ENCODE measurements around the gene CNKSR1.
A peak's percentile ranks its signal among the peaks of the same experiment; 100 is the strongest.

Gene CNKSR1

GRCh38 chr1:26184086-26184485 lies 6.8 kb downstream of the CNKSR1 start:
- DNase-seq: no peak
- ATAC-seq: no peak

- DNase-seq (no peak), ATAC-seq (no peak)
Measured at GRCh38 chr1:26184883-26185282, 7.6 kb downstream of the CNKSR1 start.

DNA sequence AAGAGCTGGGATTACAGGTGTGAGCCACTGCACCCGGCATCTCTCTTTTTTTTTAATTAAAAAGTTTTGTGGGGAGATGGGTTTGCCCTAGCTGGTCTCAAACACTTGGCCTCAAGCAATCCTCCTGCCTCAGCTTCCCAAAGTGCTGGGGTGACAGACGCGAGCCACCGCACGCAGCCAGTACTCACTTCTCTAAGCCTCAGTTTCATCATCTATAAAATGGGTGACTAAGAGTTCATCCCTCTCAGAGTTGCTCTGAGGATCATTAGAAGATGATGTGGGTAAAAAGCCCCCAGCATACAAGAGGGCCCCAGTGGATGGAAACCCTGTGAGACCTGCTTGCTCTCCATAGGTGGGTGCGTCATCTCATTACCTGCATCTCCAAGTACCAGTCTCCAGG lies 10.6 kb downstream of the CNKSR1 start:
- DNase-seq: no peak

GRCh38 chr1:26188477-26188876 lies 11.2 kb downstream of the CNKSR1 start:
- DNase-seq (no peak), ATAC-seq (no peak)

More for the DNA sequence above, 10.6 kb downstream of the CNKSR1 start:
- ATAC-seq: no peak

DNA sequence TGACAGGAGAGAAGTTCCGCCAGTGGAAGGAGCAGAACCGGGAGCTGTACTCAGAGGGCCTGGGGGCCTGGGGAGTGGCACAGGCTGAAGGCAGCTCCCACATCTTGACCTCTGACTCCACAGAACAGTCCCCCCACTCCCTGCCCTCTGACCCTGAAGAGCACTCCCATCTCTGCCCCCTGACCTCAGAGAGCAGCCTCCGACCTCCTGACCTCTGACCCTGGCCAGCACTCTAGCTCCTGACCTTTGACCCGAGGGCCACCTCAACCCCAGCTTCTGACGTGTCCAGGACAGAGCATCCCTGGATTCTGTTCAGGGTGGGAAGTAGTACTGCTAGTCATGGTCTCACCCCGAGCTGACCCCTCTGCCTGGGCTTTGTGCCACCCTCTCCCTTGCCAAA lies 12.0 kb downstream of the CNKSR1 start:
- no peak for ATAC-seq
- no peak for DNase-seq

- DNase-seq (no peak), ATAC-seq (no peak)
Measured at GRCh38 chr1:26189751-26190275, 12.5 kb downstream of the CNKSR1 start.

DNA sequence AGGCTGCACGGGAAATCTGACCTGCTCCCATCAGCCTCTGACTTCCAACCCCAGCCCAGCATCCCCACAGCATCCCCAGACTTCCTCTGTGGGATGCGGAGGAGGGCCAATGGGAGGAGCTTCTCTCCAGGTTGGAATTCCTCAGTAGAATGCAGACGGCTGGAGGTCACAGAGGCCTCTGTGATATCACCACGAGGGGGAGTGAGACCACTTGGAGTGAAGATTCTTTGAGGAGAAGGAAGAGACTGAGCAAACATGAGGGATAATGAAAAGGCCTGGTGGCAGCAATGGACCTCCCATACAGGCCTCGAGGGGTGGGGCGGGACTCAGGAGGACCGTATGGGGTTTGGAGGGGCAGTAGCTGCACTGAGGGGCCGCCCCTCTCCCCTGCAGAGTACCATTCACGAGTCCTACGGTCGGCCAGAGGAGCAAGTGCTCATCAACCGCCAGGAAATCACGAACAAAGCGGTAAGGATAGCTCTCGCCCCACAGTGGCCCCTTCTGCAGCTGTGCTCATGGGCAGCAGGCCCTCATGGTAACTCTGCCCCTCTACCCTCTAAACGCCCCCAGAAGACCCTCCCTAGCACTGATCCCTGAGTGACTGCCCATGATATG lies 13.2 kb downstream of the CNKSR1 start, which contains the start of gene CATSPER4:
TSS of gene CATSPER4 (plus strand) at position 230 of the 615 bp plus-strand sequence. CDS start at position 256, 26 bp downstream.
- DNase-seq (no peak), ATAC-seq (no peak)

GRCh38 chr1:26191739-26192138 lies 14.4 kb downstream of the CNKSR1 start:
- ATAC-seq (peak; percentile 66), DNase-seq (peak; percentile 26)

- ATAC-seq: no peak
- DNase-seq: no peak
Measured at GRCh38 chr1:26195805-26196204, 18.5 kb downstream of the CNKSR1 start.

DNA sequence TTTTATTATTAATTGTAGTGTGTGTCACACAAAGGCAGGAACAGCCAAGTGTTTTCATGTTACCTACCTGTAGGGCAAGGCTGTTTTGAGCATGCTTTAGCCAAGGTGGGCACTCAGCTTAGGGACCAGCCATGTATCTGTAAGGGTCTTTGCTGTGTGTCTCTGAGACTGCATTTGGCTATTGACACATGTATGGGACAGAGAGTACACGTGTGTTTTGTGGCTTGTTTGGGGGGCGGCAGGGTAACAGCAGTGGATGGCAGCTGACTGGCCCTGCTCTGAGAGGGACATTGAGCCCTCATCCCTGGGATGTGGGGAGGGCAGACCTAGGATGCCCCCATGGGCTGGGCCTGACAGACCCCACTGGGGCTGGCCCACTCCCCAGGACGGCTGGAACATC lies 20.0 kb downstream of the CNKSR1 start:
- no peak for DNase-seq
- ATAC-seq: no peak

- ATAC-seq: no peak
- no peak for DNase-seq
Measured at GRCh38 chr1:26197813-26198212, 20.5 kb downstream of the CNKSR1 start.

DNA sequence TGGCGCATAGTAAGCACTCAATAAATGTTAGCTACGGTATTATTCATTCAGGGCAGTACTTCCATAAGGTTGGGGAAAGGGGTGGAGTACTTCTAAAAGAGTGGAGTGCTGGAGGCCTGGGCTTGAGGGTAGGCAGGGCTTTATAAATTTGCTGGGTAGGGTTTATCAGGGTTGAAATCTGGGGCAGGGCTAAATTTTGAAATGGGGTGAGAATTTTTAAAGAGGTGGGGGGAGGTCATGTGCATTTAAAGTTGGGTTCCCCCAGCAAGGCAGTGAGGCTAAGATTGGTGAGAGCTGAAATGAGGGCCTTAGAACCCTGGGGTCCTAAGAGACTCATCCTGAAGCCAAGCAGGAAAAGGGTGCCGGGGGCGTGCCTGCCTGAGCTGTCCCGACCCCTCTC lies 23.1 kb downstream of the CNKSR1 start:
- DNase-seq: no peak
- no peak for ATAC-seq

- no peak for DNase-seq
- no peak for ATAC-seq
Measured at GRCh38 chr1:26203642-26204318, 26.5 kb downstream of the CNKSR1 start.

GRCh38 chr1:26210147-26210870 lies 33.0 kb downstream of the CNKSR1 start:
- ATAC-seq: no peak

DNA sequence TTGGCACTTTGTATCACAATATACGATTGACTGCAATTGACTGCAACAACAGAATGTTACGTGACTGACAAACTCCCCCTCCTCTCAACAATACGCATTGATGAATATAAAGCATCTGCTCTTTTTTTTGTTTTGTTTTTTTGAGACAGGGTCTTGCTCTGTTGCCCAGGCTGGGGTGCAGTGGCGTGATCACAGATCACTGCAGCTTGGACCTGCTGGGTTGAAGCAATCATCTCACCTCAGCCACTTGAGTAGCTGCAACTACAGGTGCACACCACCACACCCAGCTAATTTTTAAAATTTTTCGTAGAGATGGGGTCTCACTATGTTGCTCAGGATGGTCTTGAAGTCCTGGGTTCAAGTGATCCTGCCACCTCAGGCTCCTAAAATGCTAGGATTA lies 35.4 kb downstream of the CNKSR1 start:
- ATAC-seq (no peak), DNase-seq (no peak)

More at GRCh38 chr1:26210147-26210870, 33.0 kb downstream of the CNKSR1 start:
- no peak for DNase-seq

DNA sequence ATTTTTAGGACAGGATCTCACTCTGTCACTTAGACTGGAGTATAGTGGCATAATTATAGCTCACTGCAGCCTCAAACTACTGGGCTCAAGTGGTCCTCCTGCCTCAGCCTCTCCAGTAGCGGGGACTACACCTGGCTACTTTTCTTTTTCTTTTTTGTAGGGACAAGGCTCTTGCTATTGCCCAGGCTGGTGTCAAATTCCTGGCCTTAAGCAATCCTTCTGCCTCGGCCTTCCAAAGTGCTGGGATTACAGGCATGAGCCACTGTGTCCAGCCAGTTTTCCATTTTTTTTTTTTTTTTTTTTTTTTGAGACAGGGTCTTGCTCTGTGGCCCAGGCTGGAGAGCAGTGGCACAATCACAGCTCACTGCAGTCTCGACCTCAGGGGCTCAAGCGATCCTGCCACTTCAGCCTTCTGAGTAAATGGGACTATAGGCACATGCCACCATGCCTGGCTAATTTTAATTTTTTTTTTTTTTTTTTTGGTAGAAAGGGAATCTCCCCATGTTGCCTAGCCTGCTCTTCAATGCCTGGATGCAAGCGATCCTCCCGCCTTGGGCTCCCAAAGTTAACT lies 36.1 kb downstream of the CNKSR1 start:
- DNase-seq (no peak), ATAC-seq (no peak)

DNA sequence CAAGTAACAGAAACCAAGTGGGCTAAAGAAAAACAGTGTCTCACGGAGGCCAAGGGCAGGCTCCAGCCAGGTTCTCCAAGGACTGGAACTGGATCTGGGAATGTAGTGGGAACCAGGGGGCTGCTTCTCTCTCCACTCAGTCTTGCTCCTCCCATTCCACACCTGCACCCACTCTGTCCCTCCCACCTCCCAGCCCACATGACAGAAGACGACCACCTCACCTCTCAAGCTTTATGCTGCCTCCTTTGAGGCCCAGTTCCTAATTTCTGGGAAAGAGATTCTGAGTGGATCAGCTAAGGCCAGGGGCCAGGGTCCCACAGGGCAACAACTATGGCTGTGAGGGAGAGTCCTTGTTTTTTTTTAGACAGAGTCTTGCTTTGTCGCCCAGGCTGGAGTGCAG lies 38.0 kb downstream of the CNKSR1 start:
- no peak for ATAC-seq

GRCh38 chr1:26218906-26219494 lies 41.7 kb downstream of the CNKSR1 start:
- ATAC-seq: no peak
- DNase-seq: no peak

More for the DNA sequence above, 38.0 kb downstream of the CNKSR1 start:
- DNase-seq: no peak

DNA sequence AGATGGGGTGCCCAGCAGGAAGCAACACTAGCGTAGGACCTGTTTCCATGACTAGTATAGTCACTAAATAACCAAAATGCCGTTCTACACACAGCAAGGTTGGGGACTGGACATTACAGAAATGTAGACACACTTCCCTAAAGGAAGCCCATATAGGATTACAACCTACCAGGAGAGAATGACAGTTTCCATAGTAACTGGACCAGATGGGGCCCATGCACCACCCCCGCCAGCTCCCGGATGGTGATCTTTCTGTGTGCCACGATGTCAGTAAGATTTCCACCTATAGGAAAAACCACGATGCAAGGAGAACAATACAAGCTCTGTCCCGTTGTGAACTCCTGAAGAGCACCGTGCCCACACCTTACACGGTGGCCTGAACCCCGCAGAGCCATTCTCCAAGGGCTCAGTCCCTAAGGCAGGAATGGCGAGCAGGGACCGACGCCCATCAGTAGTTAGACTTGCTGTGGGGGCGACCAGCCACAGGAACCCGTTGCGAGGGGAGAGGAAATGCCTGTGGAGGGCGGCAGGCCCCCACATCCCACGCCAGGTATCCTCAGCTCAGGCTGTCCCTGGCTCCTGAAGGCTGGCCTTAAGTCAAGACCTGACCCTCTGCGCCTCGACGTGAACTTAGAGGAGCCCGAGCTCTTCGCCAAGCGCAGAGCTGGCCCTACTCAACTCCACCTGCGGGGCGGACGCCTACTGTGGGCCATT lies 43.1 kb downstream of the CNKSR1 start:
- DNase-seq (no peak), ATAC-seq (no peak)

DNA sequence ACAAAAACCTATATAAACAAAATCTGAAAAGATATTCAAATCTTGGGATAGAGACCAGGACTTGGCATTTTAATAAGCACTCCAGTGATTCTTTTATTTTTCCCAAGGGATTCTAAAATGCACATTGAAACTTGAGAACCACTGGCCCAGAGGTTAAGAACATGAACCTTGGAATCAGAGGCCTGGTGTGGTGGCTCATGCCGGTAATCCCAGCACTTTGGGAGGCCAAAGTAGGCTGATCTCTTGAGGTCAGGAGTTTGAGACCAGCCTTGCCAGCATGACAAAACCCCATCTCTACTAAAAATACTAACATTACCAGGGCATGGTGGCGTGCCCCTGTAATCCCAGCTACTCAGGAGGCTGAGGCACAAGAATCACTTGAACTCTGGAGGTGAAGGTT lies 43.8 kb downstream of the CNKSR1 start:
- ATAC-seq: no peak
- DNase-seq: no peak

GRCh38 chr1:26224606-26225005 lies 47.3 kb downstream of the CNKSR1 start:
- ATAC-seq: no peak
- DNase-seq: no peak
